GM20431 (cell line): Measurements from ENCODE around the gene PSMB8.

Experiments
- in situ Hi-C: fragments of 300-500 bp; cut with MseI, MboI; formaldehyde crosslinking; loops from one replicate; pipeline ENCODE4 v1.15.0; 2020; ENCODE audit warnings: low sequenced_read_pairs; ENCODE audit not compliant: unreplicated experiment

The PSMB8 gene

DNA sequence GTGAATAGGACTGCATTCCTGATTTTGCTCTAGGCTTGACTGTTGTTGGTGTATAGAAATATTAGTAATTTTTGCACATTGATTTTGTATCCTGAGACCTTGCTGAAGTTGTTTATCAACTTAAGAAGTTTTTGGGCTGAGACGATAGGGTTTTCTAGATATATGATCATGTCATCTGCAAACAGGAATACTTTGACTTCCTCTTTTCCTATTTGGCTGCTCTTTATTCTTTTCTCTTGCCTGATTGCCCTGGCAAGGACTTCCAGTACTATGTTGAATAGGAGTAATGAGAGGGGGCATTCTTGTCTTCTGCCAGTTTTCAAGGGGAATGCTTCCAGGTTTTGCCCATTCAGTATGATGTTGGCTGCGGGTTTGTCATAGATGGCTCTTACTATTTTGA, 40.4 kb downstream of the PSMB8 start:
- in situ Hi-C loops = no loop called here

DNA sequence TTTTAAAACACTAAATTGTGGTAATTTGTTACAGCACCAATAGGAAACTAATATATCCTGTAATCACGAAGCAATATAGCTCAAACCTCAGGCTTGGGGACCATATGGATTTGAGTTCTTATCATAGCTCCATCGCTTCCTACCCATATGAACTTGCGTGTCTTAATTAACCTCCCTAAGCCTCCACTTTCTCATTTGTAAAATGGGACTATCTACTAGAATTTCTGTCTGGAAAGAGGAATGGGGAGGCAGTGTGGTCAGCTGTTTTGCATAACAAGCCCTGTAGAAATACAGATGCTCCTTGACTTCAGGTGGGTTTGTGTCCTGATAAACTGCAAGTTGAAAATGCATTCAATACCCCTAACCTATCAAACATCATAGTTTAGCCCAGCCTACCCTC, 44.1 kb downstream of the PSMB8 start:
- in situ Hi-C loops = loop anchor here (10.0 kb wide), 1 partner anchor 385 kb away; no protein-coding TSS in a partner anchor

DNA sequence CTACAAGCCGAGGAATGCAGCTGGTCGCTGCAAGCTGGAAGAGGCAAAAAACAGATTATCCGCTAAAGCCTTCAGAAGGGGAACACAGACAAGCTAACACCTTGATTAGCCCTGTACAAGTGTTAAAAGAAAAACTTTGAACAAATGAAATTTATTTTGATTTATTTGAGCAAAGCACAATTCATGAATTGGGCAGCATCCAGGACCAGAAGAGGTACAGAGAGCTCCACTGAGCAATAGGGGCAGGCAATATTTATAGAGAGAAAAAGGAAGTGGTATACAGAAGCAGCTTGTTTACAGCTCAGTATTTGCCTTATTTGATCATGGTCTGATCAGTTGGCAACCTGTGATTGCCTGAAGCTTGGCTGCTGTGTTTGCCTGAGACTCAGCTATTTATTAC, 44.7 kb downstream of the PSMB8 start:
- in situ Hi-C loops = loop anchor here (10.0 kb wide), 1 partner anchor 384 kb away; no protein-coding TSS in a partner anchor

DNA sequence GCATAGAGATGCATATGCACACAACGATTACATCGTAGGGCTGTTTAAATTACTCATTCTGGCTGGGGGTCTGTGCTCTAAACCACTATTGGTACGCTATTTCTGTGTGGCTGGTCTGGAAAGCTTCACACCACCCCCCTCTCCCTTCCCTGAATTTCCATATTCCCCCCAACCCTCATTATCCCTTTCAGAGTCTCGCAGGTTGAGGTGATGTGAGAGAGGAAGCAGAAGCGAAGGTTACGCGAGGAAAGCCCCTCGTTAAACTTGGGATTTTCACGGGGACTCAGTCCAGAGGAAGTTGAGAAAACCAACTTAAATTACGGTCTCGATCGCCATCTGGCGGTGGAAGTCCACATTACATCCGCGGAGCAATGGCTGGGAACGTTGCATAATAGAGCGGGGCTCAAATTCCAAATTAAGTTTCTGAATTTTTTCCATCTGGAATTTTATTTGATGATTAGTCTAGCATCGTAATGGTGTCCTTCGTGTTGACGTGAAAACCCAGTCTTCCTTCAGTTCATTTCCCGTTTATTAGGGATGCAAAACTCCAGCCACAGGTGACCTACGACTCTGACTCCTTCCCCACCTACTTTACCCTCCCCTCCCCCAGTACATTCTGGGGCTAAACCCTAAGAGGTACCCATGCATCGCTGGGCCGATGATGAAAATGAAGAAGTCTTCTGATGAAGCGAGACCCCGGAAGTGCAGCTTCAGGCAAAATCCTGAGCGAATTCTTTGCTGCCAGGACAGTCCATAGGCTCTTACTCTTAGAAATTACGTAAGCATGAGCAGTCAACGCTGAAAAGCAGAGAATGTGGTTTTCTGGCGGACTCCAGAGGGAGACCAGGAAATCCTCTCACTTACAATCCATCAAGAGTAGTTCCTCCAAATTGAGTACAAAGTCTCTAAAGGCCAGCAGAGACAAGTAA, 46.7 kb downstream of the PSMB8 start:
- in situ Hi-C loops = loop anchor here (10.0 kb wide), 1 partner anchor 382 kb away; no protein-coding TSS in a partner anchor

DNA sequence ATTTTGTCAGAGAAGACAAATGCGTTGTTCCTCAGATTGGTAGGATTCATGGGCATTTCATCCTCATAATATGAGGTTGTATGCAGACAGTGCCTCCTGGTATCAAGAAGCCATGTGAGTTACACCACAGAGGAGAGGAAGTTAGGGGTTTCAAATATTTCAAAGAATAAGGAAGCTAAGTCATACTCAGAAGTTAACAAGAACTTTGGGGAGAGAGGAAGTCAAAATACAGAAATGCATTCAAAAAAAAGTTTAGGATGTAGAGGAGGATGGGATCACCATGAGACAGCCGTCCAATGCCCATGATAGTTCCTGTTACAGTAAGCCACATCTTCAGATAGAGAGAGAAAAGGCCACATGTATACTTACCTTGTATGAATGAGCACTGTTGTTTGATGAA, 49.3 kb downstream of the PSMB8 start:
- in situ Hi-C loops = loop anchor here (10.0 kb wide), 1 partner anchor 380 kb away; no protein-coding TSS in a partner anchor

DNA sequence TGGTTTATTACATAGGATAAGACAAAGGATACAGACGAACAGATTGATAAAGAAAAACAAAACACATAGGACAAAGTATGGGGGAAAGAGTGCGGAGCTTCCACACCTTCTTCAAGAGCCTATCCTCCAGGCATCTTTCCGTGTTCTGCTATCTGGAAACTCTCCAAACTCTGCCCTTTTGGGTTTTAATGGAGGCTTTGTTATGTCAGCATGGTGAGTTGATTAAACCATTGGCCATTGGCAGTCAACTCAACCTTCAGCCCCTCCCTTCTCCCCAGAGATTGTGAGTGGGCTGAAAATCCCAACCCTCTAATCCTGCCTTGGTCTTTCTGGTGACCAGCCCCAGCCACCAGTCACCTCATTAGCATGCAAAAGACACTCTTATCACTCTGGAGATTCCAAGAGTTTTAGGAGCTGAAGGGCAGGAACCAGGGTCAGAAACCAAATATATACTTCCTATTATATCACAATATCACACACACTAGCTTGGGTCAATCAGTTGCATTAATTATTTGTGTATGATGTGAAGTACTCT, 50.9 kb downstream of the PSMB8 start:
- in situ Hi-C loops = loop anchor here (10.0 kb wide), 1 partner anchor 378 kb away; no protein-coding TSS in a partner anchor
